ENCODE measurements around the gene P4HB.

DNA sequence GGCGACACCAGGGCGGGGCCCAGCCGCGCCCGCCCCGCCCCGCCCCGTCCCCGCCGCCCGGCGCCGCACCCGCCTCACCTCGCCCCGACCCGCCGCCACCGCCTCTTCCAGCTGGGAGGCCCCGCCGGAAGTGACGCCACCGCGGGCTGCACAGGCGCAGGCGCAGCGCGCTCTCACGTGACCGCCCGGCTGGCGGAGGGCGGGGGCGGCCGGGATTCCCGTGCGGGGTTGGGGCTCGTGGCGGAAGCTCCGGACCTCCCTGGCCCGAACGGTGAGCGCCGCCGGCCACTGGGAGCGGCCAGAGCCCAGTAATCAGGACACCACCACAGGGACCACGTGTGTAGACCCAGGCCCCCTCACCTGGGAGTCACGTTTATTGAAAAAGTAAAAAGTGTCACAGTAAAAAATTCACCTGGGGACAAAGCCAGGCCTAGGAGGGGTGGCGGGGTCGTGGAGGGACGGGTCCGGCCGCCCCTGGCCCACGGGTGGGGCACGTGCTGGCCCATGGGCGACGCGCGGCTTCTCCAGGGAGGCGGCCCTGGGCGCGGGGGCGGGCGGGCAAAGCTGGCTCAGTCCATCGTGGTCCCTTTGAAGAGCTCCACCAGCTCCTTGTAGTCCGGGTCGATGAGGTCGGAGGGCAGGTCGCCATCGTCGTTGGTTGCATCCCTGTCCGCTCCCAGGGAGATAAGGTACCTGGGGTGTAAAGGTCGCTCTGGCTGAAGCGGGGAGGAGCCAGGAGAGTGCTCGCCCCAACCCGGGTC, 27.0 kb downstream of the P4HB start, which contains the start of gene MCRIP1:
- TF ChIP-seq, protein P1, sequence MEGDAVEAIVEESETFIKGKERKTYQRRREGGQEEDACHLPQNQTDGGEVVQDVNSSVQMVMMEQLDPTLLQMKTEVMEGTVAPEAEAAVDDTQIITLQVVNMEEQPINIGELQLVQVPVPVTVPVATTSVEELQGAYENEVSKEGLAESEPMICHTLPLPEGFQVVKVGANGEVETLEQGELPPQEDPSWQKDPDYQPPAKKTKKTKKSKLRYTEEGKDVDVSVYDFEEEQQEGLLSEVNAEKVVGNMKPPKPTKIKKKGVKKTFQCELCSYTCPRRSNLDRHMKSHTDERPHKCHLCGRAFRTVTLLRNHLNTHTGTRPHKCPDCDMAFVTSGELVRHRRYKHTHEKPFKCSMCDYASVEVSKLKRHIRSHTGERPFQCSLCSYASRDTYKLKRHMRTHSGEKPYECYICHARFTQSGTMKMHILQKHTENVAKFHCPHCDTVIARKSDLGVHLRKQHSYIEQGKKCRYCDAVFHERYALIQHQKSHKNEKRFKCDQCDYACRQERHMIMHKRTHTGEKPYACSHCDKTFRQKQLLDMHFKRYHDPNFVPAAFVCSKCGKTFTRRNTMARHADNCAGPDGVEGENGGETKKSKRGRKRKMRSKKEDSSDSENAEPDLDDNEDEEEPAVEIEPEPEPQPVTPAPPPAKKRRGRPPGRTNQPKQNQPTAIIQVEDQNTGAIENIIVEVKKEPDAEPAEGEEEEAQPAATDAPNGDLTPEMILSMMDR (IDR thresholded peaks at IDR 0.05), result no peak
- TF ChIP-seq POLR2A (IDR thresholded peaks at IDR 0.05), result peak; percentile 85 to 88
